Loucy (cell line): Measurements from ENCODE around the gene PURA.

ENCODE experiments used
- H2AFZ ChIP-seq: fragments of 200-600 bp; sonication (generic); 2 replicates; pipeline ENCODE4 v1.6.0; 2016; ENCODE audit warnings: antibody characterized with exemption, mild to moderate bottlenecking, low read length, moderate library complexity
- H3F3A ChIP-seq: fragments of 200-600 bp; 2 replicates; pipeline ENCODE4 v1.6.0; 2016; ENCODE audit warnings: antibody characterized with exemption, low read depth, mild to moderate bottlenecking
- H3K27me3 ChIP-seq: fragments of 200-600 bp; sonication (generic); 2 replicates; pipeline ENCODE4 v1.6.1; 2014; ENCODE audit warnings: low read length, mild to moderate bottlenecking; ENCODE audit not compliant: insufficient read depth, poor library complexity, severe bottlenecking
- H3K36me3 ChIP-seq: fragments of 200-600 bp; sonication (generic); 2 replicates; pipeline ENCODE4 v1.6.1; 2016; ENCODE audit warnings: low read length; ENCODE audit not compliant: insufficient read depth
- H3K4me1 ChIP-seq: fragments of 200-600 bp; sonication (generic); 2 replicates; pipeline ENCODE4 v1.5.1; 2014; ENCODE audit warnings: low read length, mild to moderate bottlenecking; ENCODE audit not compliant: insufficient read depth, poor library complexity, severe bottlenecking
- H3K4me2 ChIP-seq: fragments of 200-600 bp; sonication (generic); 2 replicates; pipeline ENCODE4 v1.6.0; 2014; ENCODE audit warnings: antibody characterized with exemption, low read length, low read depth, mild to moderate bottlenecking; ENCODE audit not compliant: poor library complexity, severe bottlenecking
- H3K4me3 ChIP-seq: fragments of 200-600 bp; sonication (generic); 2 replicates; pipeline ENCODE4 v1.5.1; 2014; ENCODE audit warnings: low read length, mild to moderate bottlenecking, mixed read lengths; ENCODE audit not compliant: poor library complexity, severe bottlenecking
- H3K79me2 ChIP-seq: fragments of 200-600 bp; sonication (generic); 2 replicates; pipeline ENCODE4 v1.6.1; 2014; ENCODE audit warnings: low read length; ENCODE audit not compliant: insufficient read depth
- H3K9ac ChIP-seq: fragments of 200-600 bp; sonication (generic); 2 replicates; pipeline ENCODE4 v1.6.0; 2014; ENCODE audit warnings: mild to moderate bottlenecking, low read depth, low read length, moderate library complexity; ENCODE audit not compliant: poor library complexity, severe bottlenecking
- H3K9me2 ChIP-seq: fragments of 200-600 bp; sonication (generic); replicated peaks from 2 replicates; pipeline ENCODE4 v1.6.1; 2016; ENCODE audit warnings: low read depth, low read length, mixed read lengths
- H3K9me3 ChIP-seq: fragments of 200-600 bp; sonication (generic); 2 replicates; pipeline ENCODE4 v1.6.1; 2014; ENCODE audit warnings: mild to moderate bottlenecking, antibody characterized with exemption, low read length, low read depth; ENCODE audit not compliant: insufficient read depth
- H4K20me1 ChIP-seq: fragments of 200-600 bp; sonication (generic); 2 replicates; pipeline ENCODE4 v1.6.0; 2014; ENCODE audit warnings: antibody characterized with exemption, low read length, mild to moderate bottlenecking; ENCODE audit not compliant: insufficient read depth, poor library complexity, severe bottlenecking
- CTCF ChIP-seq: fragments of 200-600 bp; sonication (generic); conservative IDR thresholded peaks from 2 replicates; pipeline ENCODE4 v1.5.1; 2014; ENCODE audit warnings: mild to moderate bottlenecking, antibody characterized with exemption, low read length
- EZH2phosphoT487 ChIP-seq: fragments of 200-600 bp; IDR thresholded peaks from 2 replicates; pipeline ENCODE4 v1.6.1; 2018; ENCODE audit warnings: antibody characterized with exemption, mild to moderate bottlenecking, moderate library complexity, borderline replicate concordance

Gene PURA

GRCh38 chr5:140125637-140126036, 11.7 kb downstream of the PURA start, which contains the start of gene IGIP:
IGIP (plus strand) TSS chr5:140125937; CDS start chr5:140128477, 2,540 bp downstream.
- Histone ChIP-seq H3K4me3 (no peak within 1 kb of the TSS), H3F3A (no peaks in the 10 kb centered on the region), H3K4me2 (no peak within 1 kb of the TSS), H3K9me2 (no peaks in the 10 kb centered on the region), H2AFZ (no peak within 1 kb of the TSS), H3K4me1 (peaks cover 17% of the 10 kb centered on the region), H4K20me1 (no peaks in the 10 kb centered on the region), H3K27me3 (no peaks in the 10 kb centered on the region), H3K9me3 (no peaks in the 10 kb centered on the region), H3K36me3 (no peaks in the 10 kb centered on the region), H3K79me2 (peaks cover 32% of the 10 kb centered on the region; the same call in 1 of the 2 replicates), H3K9ac (no peak within 1 kb of the TSS)
- TF ChIP-seq CTCF (no peak), EZH2phosphoT487 (no peak)

DNA sequence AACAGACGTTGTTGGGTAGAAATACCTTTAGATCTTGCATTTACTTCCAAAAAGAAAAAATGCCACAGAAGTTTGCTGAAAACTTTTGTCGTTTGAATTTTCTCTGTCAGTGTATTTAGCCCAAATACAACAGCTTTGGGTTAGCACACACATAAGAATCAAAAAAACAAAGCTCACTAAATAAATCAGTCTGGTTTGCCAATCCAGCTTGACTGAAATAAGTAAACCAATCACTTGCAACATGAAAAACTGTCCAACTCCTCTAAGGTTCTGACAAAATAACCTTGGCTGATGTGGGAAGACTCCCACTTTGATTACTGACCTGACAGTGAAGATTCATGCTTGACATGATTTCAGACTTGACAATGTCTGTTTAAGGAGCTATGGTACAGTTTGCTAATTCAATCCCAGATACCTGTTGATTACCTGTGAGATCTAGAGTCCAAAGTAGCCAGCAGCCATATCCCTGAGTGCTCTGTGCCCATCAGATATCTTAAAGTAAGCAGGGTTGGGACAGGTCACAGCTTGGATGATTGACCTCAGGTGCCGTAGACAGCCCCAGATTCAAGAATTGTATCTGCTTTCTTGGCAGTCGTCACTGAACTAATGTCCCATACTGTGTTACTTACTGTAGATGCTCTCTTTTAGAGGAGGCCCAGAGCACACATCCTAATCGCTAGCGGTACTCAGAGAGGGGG, 12.6 kb downstream of the PURA start:
- Histone ChIP-seq H3K4me2 (no peak overlapping the region), H3K4me3 (no peak overlapping the region), H3K9me3 (no peaks in the 10 kb centered on the region), H3K27me3 (no peaks in the 10 kb centered on the region), H3F3A (no peaks in the 10 kb centered on the region), H3K79me2 (peaks cover 26% of the 10 kb centered on the region; the same call in 1 of the 2 replicates), H4K20me1 (no peaks in the 10 kb centered on the region), H3K9ac (no peak overlapping the region), H3K36me3 (no peaks in the 10 kb centered on the region), H3K4me1 (peaks cover 17% of the 10 kb centered on the region), H3K9me2 (no peaks in the 10 kb centered on the region), H2AFZ (no peak overlapping the region)
- no peak for TF ChIP-seq EZH2phosphoT487
- TF ChIP-seq CTCF, result no peak

GRCh38 chr5:140128376-140128775, 14.5 kb downstream of the PURA start:
- Histone ChIP-seq H4K20me1 (no peaks in the 10 kb centered on the region), H3K27me3 (no peaks in the 10 kb centered on the region), H3K9me2 (no peaks in the 10 kb centered on the region), H3K4me2 (no peak overlapping the region), H3K79me2 (peaks cover 16% of the 10 kb centered on the region; the same call in 1 of the 2 replicates), H3K9me3 (no peaks in the 10 kb centered on the region), H3K4me1 (peaks cover 33% of the 10 kb centered on the region), H3F3A (no peaks in the 10 kb centered on the region), H2AFZ (no peak overlapping the region), H3K9ac (no peak overlapping the region), H3K36me3 (no peaks in the 10 kb centered on the region), H3K4me3 (no peak overlapping the region)
- TF ChIP-seq CTCF (no peak), EZH2phosphoT487 (no peak)
